Natural killer cell (primary cell): ENCODE measurements around the gene ACER3. TPM values are rescaled to one million over a fixed set of nuclear protein-coding genes. Genes with fewer than 3 reads are reported as not detected.

ENCODE experiments used
- ATAC-seq, 3 donors: fragments of 150-1000 bp in 2 of 3; fragments of 200-7000 bp in 1 of 3; cut with Tn5 transposase; 1 replicate in 1 of 3; 2 replicates in 2 of 3; pipeline ENCODE4 v1.10.0; 2021; ENCODE audit warnings: mild to moderate bottlenecking in 2 of 3, moderate library complexity in 2 of 3
- DNase-seq, 2 donors: peaks; one replicate each; pipeline versions ENCODE4 v3.0.0 to v3.0.0-alpha.2; 2013 to 2021; ENCODE audit warnings: mixed read lengths in 1 of 2
- H3K27ac ChIP-seq: one replicate; pipeline ENCODE4 v1.5.1; 2013; ENCODE audit warnings: mild to moderate bottlenecking, low read length
- H3K27me3 ChIP-seq: one replicate; pipeline ENCODE4 v1.6.1; 2013; ENCODE audit warnings: low read length; ENCODE audit not compliant: control insufficient read depth, insufficient read depth
- H3K36me3 ChIP-seq: one replicate; pipeline ENCODE4 v1.6.1; 2013; ENCODE audit warnings: low read length; ENCODE audit not compliant: control insufficient read depth, insufficient read depth
- H3K4me1 ChIP-seq: one replicate; pipeline ENCODE4 v1.6.1; 2013; ENCODE audit warnings: low read length; ENCODE audit not compliant: control insufficient read depth, insufficient read depth
- H3K4me3 ChIP-seq: one replicate; pipeline ENCODE4 v1.5.1; 2013; ENCODE audit warnings: low read length
- H3K9me3 ChIP-seq: one replicate; pipeline ENCODE4 v1.6.1; 2013; ENCODE audit warnings: low read length; ENCODE audit not compliant: control insufficient read depth, insufficient read depth
- H3K27ac Mint-ChIP-seq, 2 donors: one replicate each; pipeline ENCODE4 v1.8.0; 2022; ENCODE audit warnings: mild to moderate bottlenecking in 2 of 2, mixed read lengths in 2 of 2, moderate library complexity in 1 of 2
- H3K27me3 Mint-ChIP-seq, 2 donors: one replicate each; pipeline ENCODE4 v1.8.0; 2022; ENCODE audit warnings: low read depth in 2 of 2, mixed read lengths in 2 of 2
- H3K36me3 Mint-ChIP-seq: one replicate; pipeline ENCODE4 v1.8.0; 2022; ENCODE audit warnings: mixed read lengths
- H3K4me1 Mint-ChIP-seq, 2 donors: one replicate each; pipeline ENCODE4 v1.8.0; 2022; ENCODE audit warnings: mixed read lengths in 2 of 2
- H3K4me3 Mint-ChIP-seq: one replicate; pipeline ENCODE4 v1.8.0; 2022; ENCODE audit warnings: mild to moderate bottlenecking, moderate library complexity, mixed read lengths
- H3K9me3 Mint-ChIP-seq, 2 donors: one replicate each; pipeline ENCODE4 v1.8.0; 2022; ENCODE audit warnings: mixed read lengths in 2 of 2
- CTCF ChIP-seq: fragments of 200-600 bp; IDR thresholded peaks from one replicate; pipeline ENCODE4 v1.8.0; 2022; ENCODE audit warnings: antibody characterized with exemption
- WGBS: methylation state at CpG from one replicate; pipeline ENCODE4 v1.1.7; 2013; ENCODE audit warnings: missing lambda C conversion rate; ENCODE audit not compliant: insufficient coverage; 5-methylcytosine and 5-hydroxymethylcytosine counted together
- intact Hi-C: fragments of 100-400 bp; cut with micrococcal nuclease; formaldehyde crosslinking; loops from one replicate; pipeline ENCODE4 v1.14.2; 2022
- total RNA-seq, 4 donors: library from RNA; stranded (reverse); fragments of 120-200 nt in 1 of 4; gene quantifications; one replicate each; pipeline versions ENCODE4 v1.2.3 to v1.2.4, GENCODE V29; 2013 to 2022

ACER3 gene
- total RNA-seq, 3 donors from 2014 or later (not counting 1 experiment from before 2014, with no cell fraction given), result 12.1 to 14.8 (median 13.6) TPM

- intact Hi-C loops, result no loop called here
- peaks cover 2 to 10% of the 10 kb centered on the region in 2 donors for H3K9me3 Mint-ChIP-seq
- no peak for TF ChIP-seq CTCF
- WGBS, result 94% methylated on average over 2 of the region's 2 CpGs
- Histone ChIP-seq H3K36me3 (peaks cover 5% of the 10 kb centered on the region), H3K4me1 (no peaks in the 10 kb centered on the region), H3K27ac (no peak overlapping the region), H3K4me3 (no peak overlapping the region), H3K27me3 (no peaks in the 10 kb centered on the region), H3K9me3 (peaks cover 3% of the 10 kb centered on the region)
- DNase-seq, result no peak
- peaks cover 0 to 8% of the 10 kb centered on the region in 2 donors for H3K4me1 Mint-ChIP-seq
- no peak for ATAC-seq
- no peak overlapping the region for H3K27ac Mint-ChIP-seq
- no peak overlapping the region for H3K4me3 Mint-ChIP-seq
- no peaks in the 10 kb centered on the region for H3K27me3 Mint-ChIP-seq
- H3K36me3 Mint-ChIP-seq, result peaks cover 12% of the 10 kb centered on the region
These were observed 78.5 kb downstream of the ACER3 start for GRCh38 chr11:76939219-76939631.

- no peaks in the 10 kb centered on the region for H3K27me3 Mint-ChIP-seq
- peaks cover 16% of the 10 kb centered on the region for H3K36me3 Mint-ChIP-seq
- Histone ChIP-seq H3K36me3 (no peaks in the 10 kb centered on the region), H3K27me3 (no peaks in the 10 kb centered on the region), H3K9me3 (peaks cover 3% of the 10 kb centered on the region), H3K27ac (no peak overlapping the region), H3K4me3 (no peak overlapping the region), H3K4me1 (no peaks in the 10 kb centered on the region)
- intact Hi-C loops, result no loop called here
- H3K4me3 Mint-ChIP-seq, result no peak overlapping the region
- DNase-seq (no peak), ATAC-seq (no peak)
- peaks cover 9 to 18% of the 10 kb centered on the region in 2 donors for H3K4me1 Mint-ChIP-seq
- TF ChIP-seq CTCF, result no peak
- WGBS, result 100% methylated on average over 1 of the region's 1 CpG
- H3K27ac Mint-ChIP-seq, result no peak overlapping the region
- peaks cover 3 to 7% of the 10 kb centered on the region in 2 donors for H3K9me3 Mint-ChIP-seq
These were observed 83.5 kb downstream of the ACER3 start for GRCh38 chr11:76944225-76944624.

- H3K4me3 ChIP-seq, result no peak overlapping the region
- intact Hi-C loops, result no loop called here
- TF ChIP-seq CTCF, result no peak
- no peak overlapping the region for H3K27ac ChIP-seq
- no peaks in the 10 kb centered on the region for H3K27me3 Mint-ChIP-seq
- no peak overlapping the region for H3K4me3 Mint-ChIP-seq
- WGBS, result 96% methylated on average over 1 of the region's 1 CpG
- no peak for DNase-seq
- peaks cover 16% of the 10 kb centered on the region for H3K36me3 Mint-ChIP-seq
- no peaks in the 10 kb centered on the region for H3K27me3 ChIP-seq
- H3K9me3 ChIP-seq, result peaks cover 3% of the 10 kb centered on the region
- ATAC-seq, result no peak
- no peaks in the 10 kb centered on the region for H3K36me3 ChIP-seq
- H3K27ac Mint-ChIP-seq, result no peak overlapping the region
- peaks cover 9 to 18% of the 10 kb centered on the region in 2 donors for H3K4me1 Mint-ChIP-seq
- H3K9me3 Mint-ChIP-seq, result peaks cover 3 to 7% of the 10 kb centered on the region in 2 donors
- no peaks in the 10 kb centered on the region for H3K4me1 ChIP-seq
These were observed 85.5 kb downstream of the ACER3 start for GRCh38 chr11:76946223-76946622.

GRCh38 chr11:76947190-76947589 lies 86.5 kb downstream of the ACER3 start:
- intact Hi-C loops, result no loop called here
- peaks cover 16% of the 10 kb centered on the region for H3K36me3 Mint-ChIP-seq
- no peak overlapping the region for H3K27ac Mint-ChIP-seq
- no peak overlapping the region for H3K4me3 Mint-ChIP-seq
- H3K4me3 ChIP-seq, result no peak overlapping the region
- H3K4me1 Mint-ChIP-seq, result peaks cover 9 to 17% of the 10 kb centered on the region in 2 donors
- DNase-seq (no peak), ATAC-seq (no peak)
- WGBS, result no CpG with 5 or more reads among the region's 1 CpG
- H3K4me1 ChIP-seq, result no peaks in the 10 kb centered on the region
- TF ChIP-seq CTCF, result no peak
- H3K27me3 ChIP-seq, result no peaks in the 10 kb centered on the region
- H3K9me3 ChIP-seq, result peaks cover 3% of the 10 kb centered on the region
- no peak overlapping the region for H3K27ac ChIP-seq
- no peaks in the 10 kb centered on the region for H3K36me3 ChIP-seq
- H3K9me3 Mint-ChIP-seq, result peaks cover 3 to 7% of the 10 kb centered on the region in 2 donors
- H3K27me3 Mint-ChIP-seq, result no peaks in the 10 kb centered on the region
